IgD-negative memory B cell (primary cell): ENCODE results near the gene TXNL4B. TPM values are rescaled to one million over a fixed set of nuclear protein-coding genes. Genes with fewer than 3 reads are reported as not detected.
"Not testable (repeated sequence)": the region's sequence is repeated elsewhere in the genome, so short reads cannot be mapped to it uniquely, and the experiment has no call there.

Experiments used
- H3K27ac Mint-ChIP-seq, 3 donors: one replicate each; pipeline ENCODE4 v1.8.0; 2020 to 2022; ENCODE audit warnings: mild to moderate bottlenecking in 3 of 3, mixed read lengths in 3 of 3, moderate library complexity in 1 of 3
- H3K27me3 Mint-ChIP-seq: one replicate; pipeline ENCODE4 v1.8.0; 2021; ENCODE audit warnings: mixed read lengths
- H3K36me3 Mint-ChIP-seq: one replicate; pipeline ENCODE4 v1.8.0; 2020; ENCODE audit warnings: mild to moderate bottlenecking, mixed read lengths
- H3K4me1 Mint-ChIP-seq, 3 donors: one replicate each; pipeline ENCODE4 v1.8.0; 2020 to 2022; ENCODE audit warnings: mixed read lengths in 3 of 3, mild to moderate bottlenecking in 1 of 3
- H3K4me3 Mint-ChIP-seq, 4 donors: one replicate each; pipeline ENCODE4 v1.8.0; 2020 to 2022; ENCODE audit warnings: mild to moderate bottlenecking in 4 of 4, mixed read lengths in 4 of 4, moderate library complexity in 3 of 4
- H3K9me3 Mint-ChIP-seq, 3 donors: one replicate each; pipeline ENCODE4 v1.8.0; 2020 to 2021; ENCODE audit warnings: mixed read lengths in 3 of 3, mild to moderate bottlenecking in 1 of 3
- polyA plus RNA-seq: library from polyadenylated mRNA; unstranded; fragments of 300-500 nt; fragmentation: Illumina TruSeq; gene quantifications from one replicate; pipeline ENCODE4 v1.2.3, GENCODE V29; 2021

Gene TXNL4B
- polyA plus RNA-seq, 1 donor from 2014 or later, result 15.3 TPM

GRCh38 chr16:72105978-72106377 is 12.6 kb upstream of the TXNL4B start:
- Mint-ChIP-seq H3K9me3 (no peaks in the 10 kb centered on the region), H3K36me3 (peaks cover 7% of the 10 kb centered on the region), H3K4me3 (no peak overlapping the region), H3K27ac (no peak overlapping the region), H3K4me1 (peaks cover 0 to 4% (median 2%) of the 10 kb centered on the region in 3 donors), H3K27me3 (no peaks in the 10 kb centered on the region)

DNA sequence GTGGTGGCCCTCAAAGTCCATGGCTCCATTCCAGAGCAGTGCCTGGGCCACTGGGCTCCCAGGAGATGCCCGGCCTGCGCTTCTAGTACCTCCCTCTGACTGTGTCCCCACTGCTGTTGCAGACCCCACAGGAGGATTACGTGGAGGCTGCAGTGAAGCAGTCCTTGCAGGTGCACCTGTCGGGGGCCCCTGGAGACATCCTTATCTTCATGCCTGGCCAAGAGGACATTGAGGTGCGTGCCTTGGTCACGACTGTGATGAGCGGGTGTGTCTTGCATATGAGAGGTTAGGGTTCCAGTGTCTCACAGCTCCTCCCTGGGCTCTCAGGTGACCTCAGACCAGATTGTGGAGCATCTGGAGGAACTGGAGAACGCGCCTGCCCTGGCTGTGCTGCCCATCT is 11.5 kb upstream of the TXNL4B start:
- Mint-ChIP-seq H3K9me3 (no peaks in the 10 kb centered on the region), H3K4me3 (no peak overlapping the region), H3K27me3 (no peaks in the 10 kb centered on the region), H3K27ac (no peak overlapping the region), H3K4me1 (peaks cover 0 to 4% (median 2%) of the 10 kb centered on the region in 3 donors), H3K36me3 (peaks cover 6% of the 10 kb centered on the region)

GRCh38 chr16:72101195-72101594 is 7.8 kb upstream of the TXNL4B start:
- peaks cover 0 to 8% (median 2%) of the 10 kb centered on the region in 3 donors for H3K4me1 Mint-ChIP-seq
- no peak overlapping the region for H3K27ac Mint-ChIP-seq
- H3K27me3 Mint-ChIP-seq, result no peaks in the 10 kb centered on the region
- H3K9me3 Mint-ChIP-seq, result no peaks in the 10 kb centered on the region
- peak overlapping the region in 1 of 4 donors; percentile 68 for H3K4me3 Mint-ChIP-seq
- peaks cover 2% of the 10 kb centered on the region for H3K36me3 Mint-ChIP-seq

DNA sequence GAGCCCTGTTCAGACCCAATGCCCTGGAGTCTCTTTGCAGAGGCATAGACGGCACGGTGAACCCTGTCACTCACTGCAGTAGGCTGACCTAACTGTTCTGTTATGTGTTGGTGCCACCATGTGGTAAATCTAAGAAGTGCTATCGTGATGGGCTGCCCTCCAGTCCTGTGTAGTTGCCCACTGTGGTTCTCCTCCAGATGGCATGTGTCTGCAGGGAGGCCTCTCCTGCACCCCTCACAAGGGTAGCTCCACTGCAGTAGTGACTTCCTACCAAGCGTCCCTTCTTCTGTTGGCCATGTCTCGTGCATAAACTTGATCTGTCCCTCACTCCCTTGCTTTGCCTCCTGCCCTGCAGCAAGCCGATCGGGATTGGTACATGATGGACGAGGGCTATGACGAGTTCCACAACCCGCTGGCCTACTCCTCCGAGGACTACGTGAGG is 6.0 kb upstream of the TXNL4B start:
- H3K9me3 Mint-ChIP-seq, result no peaks in the 10 kb centered on the region
- H3K4me1 Mint-ChIP-seq, result peaks cover 10 to 16% (median 13%) of the 10 kb centered on the region in 3 donors
- H3K27ac Mint-ChIP-seq, result no peak overlapping the region
- no peaks in the 10 kb centered on the region for H3K27me3 Mint-ChIP-seq
- peak overlapping the region in 1 of 4 donors; percentile 45 for H3K4me3 Mint-ChIP-seq
- H3K36me3 Mint-ChIP-seq, result peaks cover 1% of the 10 kb centered on the region

DNA sequence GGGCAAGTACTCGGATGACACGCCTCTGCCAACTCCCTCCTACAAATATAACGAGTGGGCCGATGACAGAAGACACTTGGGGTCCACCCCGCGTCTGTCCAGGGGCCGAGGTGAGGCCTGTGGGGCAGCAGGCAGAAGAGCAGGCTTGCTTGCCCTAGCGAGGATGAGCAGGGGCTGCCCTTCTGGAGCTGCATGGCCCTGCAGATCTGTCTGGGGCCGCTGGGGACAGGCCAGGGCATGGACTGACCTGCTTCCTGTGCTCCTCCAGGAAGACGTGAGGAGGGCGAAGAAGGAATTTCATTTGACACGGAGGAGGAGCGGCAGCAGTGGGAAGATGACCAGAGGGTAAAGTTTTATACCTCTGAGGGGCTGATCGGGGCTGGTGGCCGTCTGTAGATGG is 5.5 kb upstream of the TXNL4B start:
- Mint-ChIP-seq H3K27me3 (no peaks in the 10 kb centered on the region), H3K4me3 (peak overlapping the region in 2 of 4 donors; percentile 8 to 45), H3K9me3 (no peaks in the 10 kb centered on the region), H3K36me3 (peaks cover 1% of the 10 kb centered on the region), H3K4me1 (peaks cover 10 to 18% (median 13%) of the 10 kb centered on the region in 3 donors), H3K27ac (no peak overlapping the region)

- Mint-ChIP-seq H3K4me1 (peaks cover 22 to 29% (median 25%) of the 10 kb centered on the region in 3 donors), H3K9me3 (no peaks in the 10 kb centered on the region), H3K27me3 (no peaks in the 10 kb centered on the region), H3K36me3 (peaks cover 4% of the 10 kb centered on the region), H3K4me3 (peak overlapping the region; percentile 90 to 99 (median 98)), H3K27ac (peak overlapping the region; percentile 79 to 99 (median 99))
Observed at GRCh38 chr16:72094266-72094610, 818 bp upstream of the TXNL4B start.

DNA sequence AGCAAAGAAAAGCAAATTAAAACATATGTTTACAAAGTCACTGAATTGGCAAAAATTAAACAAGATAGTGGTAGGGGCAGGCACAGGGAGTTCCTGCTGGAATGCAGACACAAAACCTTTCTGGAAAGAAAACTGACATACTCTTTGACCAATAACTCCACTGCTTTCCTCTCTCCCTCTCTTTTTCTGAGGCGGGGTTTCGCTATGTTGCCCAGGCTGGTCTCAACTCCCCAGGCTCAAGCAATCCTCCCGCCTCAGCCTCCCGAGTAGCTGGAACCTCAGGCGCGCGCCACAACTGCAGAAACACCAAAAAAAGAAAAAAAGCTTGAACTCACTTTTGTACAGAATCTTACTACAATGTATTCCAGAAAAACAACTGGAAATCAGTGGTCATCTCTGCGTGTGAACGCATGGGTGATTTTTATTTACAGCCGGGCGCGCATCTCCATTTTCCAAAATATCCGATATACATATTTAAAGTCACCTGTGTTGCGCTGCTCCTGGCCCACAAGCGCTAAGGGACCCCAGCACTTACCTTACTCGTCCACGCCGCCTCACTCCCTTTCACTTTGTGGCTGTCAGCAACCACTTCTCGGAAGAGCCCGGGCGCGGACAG is 480 bp downstream of the TXNL4B start:
- Mint-ChIP-seq H3K36me3 (peaks cover 3% of the 10 kb centered on the region), H3K4me1 (peaks cover 22 to 29% (median 25%) of the 10 kb centered on the region in 3 donors), H3K4me3 (peak overlapping the region; percentile 90 to 99 (median 98)), H3K27ac (peak overlapping the region; percentile 79 to 99 (median 99)), H3K27me3 (no peaks in the 10 kb centered on the region), H3K9me3 (no peaks in the 10 kb centered on the region)

DNA sequence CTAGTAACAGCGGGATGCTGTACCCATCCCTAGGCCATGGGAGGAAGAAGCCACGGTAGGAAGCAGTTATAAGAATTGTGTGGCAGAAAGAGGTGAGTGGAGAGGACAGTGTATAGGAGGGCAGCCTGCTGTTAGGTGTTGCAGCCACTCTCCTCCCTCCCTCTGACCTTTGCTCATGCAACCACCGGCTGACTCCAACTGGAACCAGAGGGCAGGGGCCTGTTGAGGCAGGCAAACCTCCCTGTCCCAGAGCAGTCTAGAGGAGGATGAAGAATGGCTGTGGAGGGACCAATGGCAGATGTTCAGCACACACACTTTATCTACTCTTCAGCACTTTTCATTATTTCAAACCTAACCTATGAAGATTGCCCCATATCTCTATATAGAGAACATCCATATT is 2.2 kb downstream of the TXNL4B start:
- Mint-ChIP-seq H3K36me3 (peaks cover 5% of the 10 kb centered on the region), H3K4me1 (peaks cover 21 to 29% (median 22%) of the 10 kb centered on the region in 3 donors), H3K27me3 (no peaks in the 10 kb centered on the region), H3K9me3 (no peaks in the 10 kb centered on the region), H3K27ac (peak overlapping the region in 1 of 3 donors; percentile 32), H3K4me3 (peak overlapping the region in 3 of 4 donors; percentile 57 to 90 (median 78))

DNA sequence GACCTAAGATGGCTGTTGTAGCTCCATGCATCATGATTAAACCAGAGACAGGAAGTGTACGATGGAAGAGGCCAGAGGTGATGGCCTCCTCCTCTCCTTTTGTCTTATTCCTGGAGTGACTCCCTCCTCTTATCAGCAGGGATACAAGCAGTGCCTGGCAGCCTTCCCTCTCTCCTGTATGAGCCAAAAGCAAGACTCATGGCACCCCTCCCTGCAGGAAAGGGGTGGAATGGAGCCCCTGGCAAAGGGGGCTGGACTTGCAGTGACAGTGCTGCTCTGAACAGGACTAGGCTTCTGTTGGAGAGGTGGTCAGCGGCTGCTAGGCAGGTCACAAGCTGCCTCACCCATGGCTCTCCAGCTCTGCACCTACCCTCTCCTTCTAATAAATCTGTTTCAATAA is 8.4 kb downstream of the TXNL4B start:
- Mint-ChIP-seq H3K27me3 (no peaks in the 10 kb centered on the region), H3K4me3 (no peak overlapping the region), H3K27ac (no peak overlapping the region), H3K36me3 (peaks cover 14% of the 10 kb centered on the region), H3K4me1 (no peaks in the 10 kb centered on the region), H3K9me3 (peaks cover 0 to 10% (median 1%) of the 10 kb centered on the region in 3 donors)

DNA sequence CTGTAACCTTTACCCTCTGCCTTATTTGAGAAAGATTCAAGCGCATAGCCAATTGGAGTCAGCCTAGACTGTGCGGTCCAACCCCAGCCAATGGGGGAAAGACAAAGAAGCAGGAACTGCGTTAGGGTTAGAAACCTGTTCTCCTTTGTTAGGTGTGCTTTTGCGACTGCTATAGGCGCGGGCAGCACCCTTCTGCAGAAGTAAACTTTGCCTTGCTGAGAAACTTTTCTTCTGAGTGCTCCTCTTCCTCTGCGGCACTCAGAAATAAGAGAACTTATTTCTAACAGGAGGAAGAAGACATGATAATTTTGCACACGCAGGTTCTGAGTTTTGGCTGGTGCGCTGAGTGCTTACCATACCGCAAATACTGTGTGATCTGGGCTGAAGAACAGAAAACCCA is 9.0 kb downstream of the TXNL4B start:
- Mint-ChIP-seq H3K27me3 (no peaks in the 10 kb centered on the region), H3K4me1 (no peaks in the 10 kb centered on the region), H3K27ac (no peak overlapping the region), H3K4me3 (no peak overlapping the region), H3K36me3 (peaks cover 14% of the 10 kb centered on the region), H3K9me3 (peaks cover 0 to 10% (median 1%) of the 10 kb centered on the region in 3 donors)

DNA sequence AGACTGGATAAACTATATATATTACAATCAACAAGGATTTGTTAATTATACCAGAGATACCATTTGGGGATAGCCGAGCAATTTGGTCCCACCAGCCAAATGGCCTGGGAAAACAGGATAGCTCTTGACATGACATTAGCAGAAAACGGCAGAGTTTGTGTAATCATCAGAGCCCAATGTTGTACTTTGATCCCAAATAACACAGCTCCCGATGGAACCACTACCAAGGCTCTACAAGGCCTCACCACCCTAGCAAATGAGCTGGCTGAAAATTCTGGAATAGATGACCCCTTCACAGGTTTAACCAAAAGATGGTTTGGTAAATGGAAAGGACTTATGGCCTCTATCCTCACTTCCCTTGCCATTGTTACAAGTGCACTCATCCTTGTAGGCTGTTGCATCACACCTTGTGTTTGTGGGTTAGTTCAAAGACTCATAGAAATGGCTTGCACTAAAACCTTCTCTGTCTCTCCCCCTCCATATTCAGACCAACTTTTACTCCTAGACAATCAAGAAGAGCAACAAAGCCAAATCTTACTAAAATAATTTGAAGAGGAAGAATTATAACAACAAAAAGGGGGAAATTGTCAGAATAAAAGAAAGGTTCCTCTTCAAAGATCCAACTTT is 9.5 kb downstream of the TXNL4B start:
- H3K4me3 Mint-ChIP-seq, result no peak overlapping the region
- no peaks in the 10 kb centered on the region for H3K4me1 Mint-ChIP-seq
- H3K36me3 Mint-ChIP-seq, result peaks cover 14% of the 10 kb centered on the region
- H3K27ac Mint-ChIP-seq, result no peak overlapping the region
- peaks cover 0 to 10% (median 1%) of the 10 kb centered on the region in 3 donors for H3K9me3 Mint-ChIP-seq
- H3K27me3 Mint-ChIP-seq, result no peaks in the 10 kb centered on the region

- H3K4me1 Mint-ChIP-seq, H3K36me3 Mint-ChIP-seq, H3K27ac Mint-ChIP-seq, H3K27me3 Mint-ChIP-seq, H3K9me3 Mint-ChIP-seq, H3K4me3 Mint-ChIP-seq: not testable (repeated sequence)
Observed at GRCh38 chr16:72076991-72077706, 16.3 kb downstream of the TXNL4B start.

GRCh38 chr16:72075067-72075466 is 18.4 kb downstream of the TXNL4B start:
- not testable (repeated sequence) for H3K27me3 Mint-ChIP-seq, H3K4me1 Mint-ChIP-seq, H3K36me3 Mint-ChIP-seq, H3K27ac Mint-ChIP-seq, H3K4me3 Mint-ChIP-seq, H3K9me3 Mint-ChIP-seq

DNA sequence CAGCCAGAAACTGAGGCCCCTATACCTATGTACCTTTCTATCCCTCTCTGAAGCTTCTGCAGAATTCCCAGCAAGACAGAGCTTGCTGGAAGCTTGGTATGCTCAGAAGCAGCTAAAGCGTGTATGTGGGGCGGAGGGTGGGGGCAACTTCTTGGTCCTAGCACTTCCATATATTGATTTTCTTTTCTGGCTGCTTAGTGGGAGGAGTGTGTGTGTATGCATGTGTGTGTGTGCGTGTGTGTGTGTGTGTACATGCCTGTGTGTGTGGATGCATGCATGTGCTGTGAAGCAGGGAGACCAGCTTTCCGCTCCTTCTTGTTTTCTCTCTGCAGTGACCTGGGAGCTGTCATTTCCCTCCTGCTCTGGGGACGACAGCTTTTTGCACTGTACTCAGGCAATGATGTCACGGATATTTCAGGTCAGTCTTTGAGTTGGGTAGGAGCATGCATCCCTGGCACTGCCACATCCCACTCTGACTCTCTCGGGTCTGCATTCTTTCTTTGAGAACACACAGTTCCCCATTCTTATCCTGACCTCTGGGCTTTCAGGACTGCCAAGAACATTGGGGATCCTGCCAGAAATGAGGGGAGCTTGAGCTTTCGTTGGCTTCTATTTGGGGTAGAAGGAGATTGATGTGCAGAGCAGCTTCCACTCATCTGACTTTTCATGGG is 19.7 kb downstream of the TXNL4B start:
- H3K36me3 Mint-ChIP-seq, result peaks cover 2% of the 10 kb centered on the region
- H3K27ac Mint-ChIP-seq, result no peak overlapping the region
- H3K4me3 Mint-ChIP-seq, result no peak overlapping the region
- H3K9me3 Mint-ChIP-seq, result no peaks in the 10 kb centered on the region
- no peaks in the 10 kb centered on the region for H3K4me1 Mint-ChIP-seq
- H3K27me3 Mint-ChIP-seq, result no peaks in the 10 kb centered on the region
